Progenitor cell of endocrine pancreas (in vitro differentiated cells): ENCODE measurements around the gene VDAC2. TPM values are rescaled to one million over a fixed set of nuclear protein-coding genes. Genes with fewer than 3 reads are reported as not detected.
A peak's percentile ranks its signal among the peaks of the same experiment; 100 is the strongest.

Experiments used
- DNase-seq: peaks from one replicate; pipeline ENCODE4 v3.0.0; 2021; ENCODE audit warnings: low spot score; ENCODE audit not compliant: unreplicated experiment
- H3K27ac Mint-ChIP-seq: 2 replicates; pipeline ENCODE4 v1.8.0; 2021; ENCODE audit warnings: mild to moderate bottlenecking, moderate library complexity, mixed read lengths
- H3K27me3 Mint-ChIP-seq: 2 replicates; pipeline ENCODE4 v1.8.0; 2021; ENCODE audit warnings: mixed read lengths
- H3K36me3 Mint-ChIP-seq: 2 replicates; pipeline ENCODE4 v1.8.0; 2022; ENCODE audit warnings: mixed read lengths; ENCODE audit not compliant: insufficient read depth
- H3K4me1 Mint-ChIP-seq: 2 replicates; pipeline ENCODE4 v1.8.0; 2021; ENCODE audit warnings: low read depth, mixed read lengths
- H3K4me3 Mint-ChIP-seq: 2 replicates; pipeline ENCODE4 v1.8.0; 2021; ENCODE audit warnings: low read depth, mild to moderate bottlenecking, moderate library complexity, mixed read lengths
- H3K9me3 Mint-ChIP-seq: 2 replicates; pipeline ENCODE4 v1.8.0; 2021; ENCODE audit warnings: low read depth, mixed read lengths
- CTCF ChIP-seq: fragments of 200-600 bp; sonication (generic); IDR thresholded peaks from one replicate; pipeline ENCODE4 v1.5.0; 2021; ENCODE audit warnings: antibody characterized with exemption, mild to moderate bottlenecking; ENCODE audit not compliant: unreplicated experiment
- total RNA-seq: library from RNA; stranded (reverse); gene quantifications from 2 replicates; pipeline ENCODE4 v1.2.1, GENCODE V29; 2021

Gene VDAC2
- total RNA-seq, 1 donor from 2014 or later = 142 TPM

- H3K27me3 Mint-ChIP-seq = no peaks in the 10 kb centered on the region
- DNase-seq = no peak
- H3K4me1 Mint-ChIP-seq = peaks cover 1% of the 10 kb centered on the region
- no peaks in the 10 kb centered on the region for H3K9me3 Mint-ChIP-seq
- no peak overlapping the region for H3K27ac Mint-ChIP-seq
- no peak for TF ChIP-seq CTCF
- no peak overlapping the region for H3K4me3 Mint-ChIP-seq
- H3K36me3 Mint-ChIP-seq = peaks cover 5% of the 10 kb centered on the region
Measured at GRCh38 chr10:75170215-75170614, 40.4 kb upstream of the VDAC2 start.

GRCh38 chr10:75175046-75175445 is 35.5 kb upstream of the VDAC2 start:
- TF ChIP-seq CTCF = no peak
- Mint-ChIP-seq H3K27ac (no peak overlapping the region), H3K36me3 (peaks cover 2% of the 10 kb centered on the region), H3K4me1 (peaks cover 2% of the 10 kb centered on the region), H3K27me3 (no peaks in the 10 kb centered on the region), H3K9me3 (no peaks in the 10 kb centered on the region), H3K4me3 (no peak overlapping the region)
- no peak for DNase-seq

- Mint-ChIP-seq H3K27me3 (no peaks in the 10 kb centered on the region), H3K4me1 (peaks cover 2% of the 10 kb centered on the region), H3K36me3 (peaks cover 2% of the 10 kb centered on the region), H3K9me3 (no peaks in the 10 kb centered on the region), H3K27ac (no peak overlapping the region), H3K4me3 (no peak overlapping the region)
- TF ChIP-seq CTCF = no peak
- no peak for DNase-seq
Measured at GRCh38 chr10:75176046-75176445, 34.5 kb upstream of the VDAC2 start.

- Mint-ChIP-seq H3K36me3 (peaks cover 4% of the 10 kb centered on the region), H3K4me1 (peaks cover 2% of the 10 kb centered on the region), H3K27me3 (no peaks in the 10 kb centered on the region), H3K9me3 (no peaks in the 10 kb centered on the region), H3K27ac (peak overlapping the region; percentile 41), H3K4me3 (no peak overlapping the region)
- no peak for TF ChIP-seq CTCF
- DNase-seq = no peak
Measured at GRCh38 chr10:75176736-75177135, 33.9 kb upstream of the VDAC2 start.

- no peak overlapping the region for H3K4me3 Mint-ChIP-seq
- peaks cover 5% of the 10 kb centered on the region for H3K36me3 Mint-ChIP-seq
- H3K27me3 Mint-ChIP-seq = no peaks in the 10 kb centered on the region
- DNase-seq = no peak
- peaks cover 2% of the 10 kb centered on the region for H3K4me1 Mint-ChIP-seq
- no peak overlapping the region for H3K27ac Mint-ChIP-seq
- H3K9me3 Mint-ChIP-seq = no peaks in the 10 kb centered on the region
- TF ChIP-seq CTCF = no peak
Measured at GRCh38 chr10:75179657-75180177, 30.9 kb upstream of the VDAC2 start.
